ENCODE results near the gene VSTM2B. TPM values are rescaled to one million over a fixed set of nuclear protein-coding genes. Genes with fewer than 3 reads are reported as not detected.

VSTM2B gene
- polyA plus RNA-seq, 1 experiment, result not detected

GRCh38 chr19:29545866-29546582 lies 20.2 kb downstream of the VSTM2B start:
- POLR2A ChIA-PET, result no interaction called here
- CTCF ChIA-PET, result interaction anchor here (0.6 kb wide), 1 partner anchor 16 kb away, joined by 4 read pairs; no protein-coding TSS in a partner anchor
- Histone ChIP-seq H3K9me3 (ENCODE audit: control insufficient read depth, insufficient read depth, low read length) (peaks cover 6% of the 10 kb centered on the region; the same call in 1 of the 2 replicates), H3K27ac (ENCODE audit: low read depth, low read length) (no peak overlapping the region), H3K27me3 (ENCODE audit: control insufficient read depth, insufficient read depth, low read length) (no peaks in the 10 kb centered on the region), H3K4me3 (ENCODE audit: low read depth, low read length) (no peak overlapping the region)
- TF ChIP-seq CTCF (IDR thresholded peaks at IDR 0.05; ENCODE audit: low read depth, low read length), result no peak
- no peak for DNase-seq (ENCODE audit: low read depth, low spot score)

GRCh38 chr19:29546583-29547190 lies 20.9 kb downstream of the VSTM2B start:
- ChIA-PET POLR2A (no interaction called here), CTCF (interaction anchor here (0.6 kb wide), 1 partner anchor 16 kb away, joined by 4 read pairs; no protein-coding TSS in a partner anchor)
- no peak for TF ChIP-seq CTCF (IDR thresholded peaks at IDR 0.05; ENCODE audit: low read depth, low read length)
- H3K27ac ChIP-seq (ENCODE audit: low read depth, low read length), result no peak overlapping the region
- no peak for DNase-seq (ENCODE audit: low read depth, low spot score)
- no peak overlapping the region for H3K4me3 ChIP-seq (ENCODE audit: low read depth, low read length)
- H3K9me3 ChIP-seq (ENCODE audit: control insufficient read depth, insufficient read depth, low read length), result peaks cover 6% of the 10 kb centered on the region; the same call in 1 of the 2 replicates
- H3K27me3 ChIP-seq (ENCODE audit: control insufficient read depth, insufficient read depth, low read length), result no peaks in the 10 kb centered on the region

- no peaks in the 10 kb centered on the region for H3K27me3 ChIP-seq (ENCODE audit: control insufficient read depth, insufficient read depth, low read length)
- CTCF ChIA-PET, result no interaction called here
These were observed 21.7 kb downstream of the VSTM2B start for GRCh38 chr19:29547361-29547960.

DNA sequence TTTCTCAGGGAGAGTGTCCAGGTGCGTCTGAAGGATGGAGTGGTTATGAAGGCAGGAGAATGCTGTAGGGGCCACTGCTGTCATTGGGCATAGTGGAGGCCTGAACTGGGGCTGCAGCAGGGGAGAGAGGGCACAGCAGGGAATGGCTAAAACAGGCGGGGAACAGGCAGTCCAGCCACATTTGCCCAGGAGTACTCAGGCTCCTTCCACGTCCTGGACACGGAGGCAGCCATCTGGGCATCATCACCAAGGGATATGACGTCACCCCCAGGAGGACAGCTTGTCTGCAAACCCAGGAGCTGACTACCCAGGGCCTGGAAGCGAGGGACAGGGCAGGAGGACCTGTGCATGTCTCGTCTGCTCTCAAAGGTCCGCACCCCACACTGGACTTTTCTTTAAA lies 22.2 kb downstream of the VSTM2B start:
- DNase-seq (ENCODE audit: low read depth, low spot score), result no peak
- Histone ChIP-seq H3K27ac (ENCODE audit: low read depth, low read length) (no peak overlapping the region), H3K9me3 (ENCODE audit: control insufficient read depth, insufficient read depth, low read length) (peaks cover 6% of the 10 kb centered on the region; the same call in 1 of the 2 replicates), H3K4me3 (ENCODE audit: low read depth, low read length) (no peak overlapping the region), H3K27me3 (ENCODE audit: control insufficient read depth, insufficient read depth, low read length) (no peaks in the 10 kb centered on the region)
- ChIA-PET CTCF (no interaction called here), POLR2A (no interaction called here)
- no peak for TF ChIP-seq CTCF (IDR thresholded peaks at IDR 0.05; ENCODE audit: low read depth, low read length)

More at GRCh38 chr19:29547361-29547960, 21.7 kb downstream of the VSTM2B start:
- no peak for DNase-seq (ENCODE audit: low read depth, low spot score)
- POLR2A ChIA-PET, result no interaction called here
- peaks cover 6% of the 10 kb centered on the region; the same call in 1 of the 2 replicates for H3K9me3 ChIP-seq (ENCODE audit: control insufficient read depth, insufficient read depth, low read length)
- TF ChIP-seq CTCF (IDR thresholded peaks at IDR 0.05; ENCODE audit: low read depth, low read length), result no peak
- H3K4me3 ChIP-seq (ENCODE audit: low read depth, low read length), result no peak overlapping the region
- no peak overlapping the region for H3K27ac ChIP-seq (ENCODE audit: low read depth, low read length)

Data from AG04450 (cell line).